IPS-NIHi7 (cell line): ENCODE measurements around the gene CCDC183.
"Not testable (repeated sequence)": the region's sequence is repeated elsewhere in the genome, so short reads cannot be mapped to it uniquely, and the experiment has no call there.

Source experiments
- DNase-seq: peaks from one replicate; pipeline ENCODE4 v3.0.0; 2012; ENCODE audit warnings: mixed read lengths; ENCODE audit errors: extremely low spot score

CCDC183 gene

DNA sequence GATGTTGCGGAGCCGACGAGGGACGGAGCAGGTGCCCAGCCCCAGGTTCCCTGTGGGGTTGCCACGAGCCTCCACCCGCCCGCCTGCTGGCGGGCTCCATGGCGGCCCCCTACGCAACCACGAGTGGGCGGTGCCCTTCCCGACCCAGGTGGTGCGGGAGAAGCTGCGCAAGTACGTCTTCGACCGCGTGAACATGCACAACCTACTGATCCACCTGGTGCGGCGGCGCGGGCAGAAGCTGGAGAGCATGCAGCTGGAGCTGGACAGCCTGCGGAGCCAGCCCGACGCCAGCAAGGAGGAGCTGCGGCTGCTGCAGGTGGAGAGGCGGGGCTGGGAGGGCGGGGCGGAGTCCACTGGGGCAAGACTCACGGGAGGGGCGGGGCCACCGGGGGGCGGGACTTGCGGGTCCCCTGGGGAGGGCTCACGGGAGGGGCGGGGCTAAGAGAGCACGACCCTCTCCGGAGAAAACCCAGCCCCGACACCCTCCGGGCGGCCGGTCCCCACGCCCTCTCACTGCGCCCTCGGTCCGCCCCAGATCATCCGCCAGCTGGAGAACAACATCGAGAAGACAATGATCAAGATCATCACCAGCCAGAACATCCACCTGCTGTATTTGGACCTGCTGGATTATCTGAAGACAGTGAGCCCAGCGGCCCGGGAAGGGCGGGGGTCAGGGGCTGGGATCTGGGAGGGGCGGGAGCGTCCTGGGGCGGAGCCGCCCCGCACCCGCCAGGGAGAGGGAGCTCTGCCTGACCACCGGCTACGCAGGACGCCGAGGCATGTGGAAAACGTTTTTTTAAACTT, 3.9 kb downstream of the CCDC183 start:
- peak; percentile 85 for DNase-seq

DNA sequence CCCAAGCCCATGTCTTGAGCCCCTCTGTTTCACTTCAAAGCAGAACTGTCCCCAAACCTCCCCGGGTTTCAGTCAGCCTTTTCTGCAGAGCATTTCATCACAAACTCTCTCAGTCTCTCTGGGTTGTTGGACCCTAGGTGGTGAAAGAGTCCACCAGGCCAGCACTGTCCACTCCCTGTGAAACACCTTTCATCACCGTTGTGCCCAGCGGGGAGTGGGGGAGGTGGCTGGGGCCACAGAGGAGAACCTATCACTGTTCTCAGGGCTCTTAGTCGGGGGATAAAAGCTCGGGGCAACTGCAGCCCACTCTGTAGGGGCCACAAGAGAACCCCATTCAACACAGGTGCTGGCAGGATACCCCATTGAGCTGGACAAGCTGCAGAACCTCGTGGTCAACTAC, 6.2 kb downstream of the CCDC183 start:
- DNase-seq, result no peak

DNA sequence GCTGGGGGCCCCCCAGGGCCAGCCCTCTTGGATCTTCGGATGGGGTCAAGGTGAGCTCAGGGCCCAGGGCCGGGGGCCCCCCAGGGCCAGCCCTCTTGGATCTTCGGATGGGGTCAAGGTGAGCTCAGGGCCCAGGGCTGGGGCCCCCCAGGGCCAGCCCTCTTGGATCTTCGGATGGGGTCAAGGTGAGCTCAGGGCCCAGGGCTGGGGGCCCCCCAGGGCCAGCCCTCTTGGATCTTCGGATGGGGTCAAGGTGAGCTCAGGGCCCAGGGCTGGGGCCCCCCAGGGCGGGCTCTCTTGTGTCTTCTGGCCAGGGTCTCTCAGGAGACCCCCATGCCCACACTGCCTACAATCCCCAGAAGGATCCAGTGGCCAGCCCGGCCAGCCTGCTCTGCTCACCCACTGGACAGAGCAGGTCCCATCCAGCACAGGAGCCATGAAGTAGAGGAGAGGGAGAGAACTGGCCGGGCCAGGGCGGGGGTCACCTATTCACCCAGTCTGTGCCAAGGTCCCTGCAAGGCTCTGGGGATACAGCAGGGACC, 6.9 kb downstream of the CCDC183 start:
- DNase-seq, result not testable (repeated sequence)

DNA sequence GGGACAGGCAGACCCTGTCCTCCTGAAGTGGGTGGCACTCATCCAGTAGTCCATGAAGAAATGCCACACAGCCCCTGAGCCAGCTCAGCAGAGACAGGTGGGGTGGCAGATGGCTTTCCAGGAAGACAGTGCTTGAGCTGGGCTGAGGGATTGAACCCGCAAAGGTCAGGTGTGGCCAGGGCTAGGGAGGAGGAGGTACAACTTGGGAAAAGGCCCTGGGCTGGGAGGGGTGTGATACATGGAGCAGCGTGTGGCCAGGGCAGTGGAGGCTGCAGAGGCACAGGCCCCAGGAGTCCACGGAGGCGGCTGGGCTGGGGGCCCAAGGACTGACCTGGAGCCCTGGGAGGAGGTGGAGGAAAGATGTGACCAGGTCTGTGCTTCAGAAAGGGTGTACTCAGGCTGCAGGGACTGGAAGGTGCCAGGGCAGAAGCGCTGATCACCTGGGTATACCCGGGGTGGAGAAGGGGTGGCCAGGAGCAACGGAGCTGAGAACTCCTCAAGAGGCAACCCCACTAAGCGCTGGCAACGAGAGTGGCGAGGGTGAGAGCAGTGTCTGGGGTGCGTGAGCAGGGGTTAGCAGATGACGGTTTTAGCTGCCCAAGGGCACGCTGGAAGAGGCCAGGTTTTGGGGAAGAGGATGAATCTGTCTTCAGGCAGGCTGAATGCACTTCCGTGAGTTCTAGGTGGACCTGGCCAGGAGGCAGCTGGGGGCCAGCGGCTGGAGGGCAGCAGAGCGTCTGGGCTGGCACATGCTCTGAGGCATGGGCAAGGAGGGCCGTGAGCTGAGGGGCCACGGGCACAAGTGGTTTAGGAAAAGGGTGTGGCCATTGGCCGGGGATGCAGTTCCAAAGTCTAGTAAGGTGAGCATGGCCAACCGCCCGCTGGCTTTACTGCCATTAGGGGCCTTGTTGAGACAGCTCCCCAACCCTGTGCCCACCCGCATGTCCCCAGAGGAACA, 7.7 kb downstream of the CCDC183 start:
- no peak for DNase-seq

DNA sequence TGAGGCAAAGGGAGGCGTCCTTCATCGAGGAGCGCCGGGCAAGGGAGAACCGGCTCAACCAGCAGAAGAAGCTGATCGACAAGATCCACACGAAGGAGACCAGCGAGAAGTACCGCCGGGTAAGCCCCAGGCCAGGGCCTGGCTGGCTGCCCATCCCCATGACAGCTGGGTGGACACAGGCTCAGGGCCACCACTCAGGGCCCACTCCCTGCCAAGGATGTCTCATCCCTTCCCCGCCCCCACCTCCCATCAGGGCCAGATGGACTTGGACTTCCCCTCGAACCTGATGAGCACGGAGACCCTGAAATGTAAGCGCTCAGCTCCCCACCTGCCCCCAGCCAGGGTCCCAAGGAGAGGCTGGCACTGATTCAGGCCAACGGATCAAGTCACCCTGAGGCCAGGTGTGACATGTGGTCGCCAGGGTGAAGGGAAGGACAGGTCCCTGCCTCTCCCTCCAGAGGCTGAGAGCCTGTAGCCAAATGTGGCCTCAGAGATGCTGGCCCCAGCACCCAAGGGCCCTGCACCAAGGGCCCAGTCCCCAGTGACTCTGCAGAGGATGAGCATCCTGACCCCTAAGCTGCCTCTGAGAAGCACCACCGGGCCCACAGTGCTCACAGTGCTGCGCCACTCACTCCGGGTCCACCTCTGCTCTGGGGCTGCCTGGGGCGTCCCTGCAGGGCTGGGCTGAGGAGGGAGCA, 8.5 kb downstream of the CCDC183 start:
- no peak for DNase-seq

DNA sequence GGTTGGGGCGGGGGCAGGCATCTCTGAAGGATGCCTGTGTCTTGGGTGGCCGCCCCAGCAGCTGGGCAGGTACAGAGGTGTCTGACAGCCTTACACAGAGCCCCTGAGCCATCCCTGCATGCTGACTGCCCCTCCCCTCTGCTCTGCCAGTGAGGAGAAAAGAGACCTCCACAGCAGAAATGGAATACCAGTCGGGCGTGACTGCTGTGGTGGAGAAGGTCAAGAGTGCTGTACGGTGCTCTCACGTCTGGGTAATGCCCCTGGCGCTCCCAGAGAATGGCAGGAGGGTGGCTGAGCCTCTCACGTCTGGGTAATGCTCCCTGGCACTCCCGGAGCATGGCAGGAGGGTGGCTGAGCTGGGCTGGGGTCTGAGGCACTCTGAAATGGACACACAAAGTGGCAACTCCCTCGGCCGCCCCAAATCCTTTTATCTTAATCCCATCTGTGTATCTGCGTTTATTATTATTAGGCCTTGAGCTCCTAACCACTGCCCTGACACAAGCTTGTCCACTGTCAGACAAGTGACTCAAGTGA, 9.1 kb downstream of the CCDC183 start:
- DNase-seq, result no peak

DNA sequence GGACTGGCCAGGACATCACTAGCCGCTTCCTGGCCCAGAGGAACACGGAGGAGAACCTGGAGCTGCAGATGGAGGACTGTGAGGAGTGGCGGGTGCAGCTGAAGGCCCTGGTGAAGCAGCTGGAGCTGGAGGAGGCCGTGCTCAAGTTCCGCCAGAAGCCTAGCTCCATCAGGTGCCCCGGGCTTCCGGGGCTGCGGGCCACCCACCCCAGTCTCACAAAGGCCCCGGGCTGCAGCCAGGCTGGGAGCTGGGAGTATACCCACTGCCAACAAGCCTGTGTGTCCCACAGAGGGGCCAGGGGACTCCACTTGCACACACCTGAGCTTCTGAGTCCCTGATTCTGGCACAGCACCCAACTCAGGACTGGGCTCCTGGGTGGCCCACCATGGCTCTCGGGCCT, 9.9 kb downstream of the CCDC183 start:
- no peak for DNase-seq

DNA sequence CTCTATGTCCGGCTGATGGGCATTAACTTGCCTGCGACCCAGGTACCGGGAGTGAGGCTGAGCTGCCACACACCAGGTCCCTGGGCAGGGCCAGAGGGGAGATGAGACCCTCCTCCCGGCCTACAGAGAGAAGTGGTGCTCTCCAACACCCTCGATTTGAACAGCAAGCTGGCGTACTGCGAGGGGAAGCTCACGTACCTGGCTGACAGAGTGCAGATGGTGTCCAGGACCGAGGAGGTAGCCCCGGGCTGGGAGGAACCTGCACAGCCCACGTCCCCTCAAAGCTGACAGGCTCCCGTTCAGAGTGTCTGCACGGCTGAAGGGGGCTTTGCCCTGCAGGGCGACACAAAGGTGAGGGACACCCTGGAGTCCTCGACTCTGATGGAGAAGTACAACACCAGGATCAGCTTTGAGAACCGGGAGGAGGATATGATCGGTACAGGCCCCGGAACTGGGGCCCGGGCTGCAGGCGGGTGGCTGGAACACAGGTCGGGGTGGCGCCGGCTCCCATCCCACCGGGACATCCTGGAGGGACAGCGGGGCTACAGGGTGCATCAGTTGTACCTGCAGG, 10.6 kb downstream of the CCDC183 start:
- DNase-seq, result no peak

DNA sequence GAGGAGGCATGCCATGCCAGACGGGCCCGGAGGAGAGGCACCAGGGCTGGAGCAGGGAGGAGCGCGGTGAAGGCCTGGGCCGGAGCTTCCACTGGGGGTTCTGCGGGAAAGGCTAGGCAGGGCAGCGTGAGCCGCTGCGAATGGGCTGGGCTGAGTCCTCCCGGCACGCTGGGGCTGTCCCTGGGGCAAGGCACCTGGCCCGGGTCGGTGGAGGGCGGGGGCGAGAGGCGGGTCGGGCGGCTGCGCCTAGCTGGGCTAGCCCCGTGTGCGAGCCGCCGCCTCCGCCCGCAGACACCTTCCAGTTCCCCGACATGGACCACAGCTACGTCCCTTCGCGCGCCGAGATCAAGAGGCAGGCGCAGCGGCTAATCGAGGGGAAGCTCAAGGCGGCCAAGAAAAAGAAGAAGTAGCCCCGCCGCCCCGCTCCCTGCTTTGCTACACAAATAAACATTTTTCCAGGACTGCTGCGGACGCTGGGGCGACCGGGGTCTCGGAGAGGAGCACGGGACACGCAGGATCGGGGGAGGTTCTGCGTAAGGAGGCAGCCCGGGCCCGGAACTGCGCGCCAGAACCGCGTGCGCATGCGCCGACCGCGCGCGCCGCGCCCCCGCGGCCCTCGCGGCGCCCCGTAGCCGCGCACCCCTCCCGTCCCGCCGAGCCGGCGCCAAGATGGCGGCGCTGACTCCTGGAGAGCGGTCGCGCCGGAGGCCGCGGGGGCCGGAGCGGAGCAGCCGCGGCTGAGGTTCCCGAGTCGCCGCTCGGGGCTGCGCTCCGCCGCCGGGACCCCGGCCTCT, 11.3 kb downstream of the CCDC183 start, which contains the start of gene RABL6:
TSS of gene RABL6 (plus strand) at position 668 of the 794 bp plus-strand sequence. CDS start 249 bp downstream, outside the sequence.
- peak; percentile 92 for DNase-seq

DNA sequence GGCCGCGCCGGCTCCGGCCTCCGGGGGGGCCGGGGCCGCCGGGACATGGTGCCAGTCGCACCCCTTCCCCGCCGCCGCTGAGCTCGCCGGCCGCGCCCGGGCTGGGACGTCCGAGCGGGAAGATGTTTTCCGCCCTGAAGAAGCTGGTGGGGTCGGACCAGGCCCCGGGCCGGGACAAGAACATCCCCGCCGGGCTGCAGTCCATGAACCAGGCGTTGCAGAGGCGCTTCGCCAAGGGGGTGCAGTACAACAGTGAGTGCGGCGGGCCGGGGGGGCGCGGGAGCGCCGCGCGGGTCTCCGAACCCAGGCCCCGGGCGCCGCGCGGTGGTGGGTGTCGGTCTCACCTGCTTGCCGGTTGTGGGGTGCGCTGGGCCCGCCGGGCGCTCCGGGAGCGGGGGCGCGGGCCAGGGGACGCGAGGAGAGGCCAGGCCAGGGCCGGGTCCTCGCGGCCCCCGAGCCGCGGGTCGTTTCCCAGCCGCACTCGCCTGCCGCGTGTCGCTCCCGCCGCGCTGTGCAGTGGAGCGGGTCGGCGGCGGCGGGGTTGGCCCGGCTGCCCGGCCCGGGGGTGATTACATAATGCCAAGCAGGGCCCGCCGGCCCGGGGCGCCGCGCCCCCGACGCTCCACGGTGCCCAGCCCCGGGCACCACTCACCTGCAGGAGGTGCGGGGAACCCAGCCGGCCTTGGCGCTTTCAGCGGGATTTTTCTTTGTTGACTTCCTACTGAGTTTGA, 12.1 kb downstream of the CCDC183 start:
- no peak for DNase-seq

DNA sequence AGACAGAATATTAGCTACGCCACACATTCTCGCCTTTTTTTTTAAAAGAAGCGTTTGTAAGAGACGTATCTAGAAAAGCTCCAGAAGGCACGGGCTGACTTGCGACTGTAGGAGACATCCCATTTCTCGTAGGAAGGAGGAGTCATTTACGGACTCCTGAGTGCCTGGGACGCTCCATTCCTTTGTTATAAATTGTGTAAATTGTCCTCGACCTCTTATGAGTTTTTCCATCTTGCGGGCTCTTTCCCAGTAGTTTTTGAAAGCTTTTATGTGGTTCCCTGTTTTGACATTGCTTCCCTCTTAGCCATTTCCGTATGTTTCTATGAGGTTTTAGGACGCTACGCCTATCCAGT, 12.6 kb downstream of the CCDC183 start:
- no peak for DNase-seq

DNA sequence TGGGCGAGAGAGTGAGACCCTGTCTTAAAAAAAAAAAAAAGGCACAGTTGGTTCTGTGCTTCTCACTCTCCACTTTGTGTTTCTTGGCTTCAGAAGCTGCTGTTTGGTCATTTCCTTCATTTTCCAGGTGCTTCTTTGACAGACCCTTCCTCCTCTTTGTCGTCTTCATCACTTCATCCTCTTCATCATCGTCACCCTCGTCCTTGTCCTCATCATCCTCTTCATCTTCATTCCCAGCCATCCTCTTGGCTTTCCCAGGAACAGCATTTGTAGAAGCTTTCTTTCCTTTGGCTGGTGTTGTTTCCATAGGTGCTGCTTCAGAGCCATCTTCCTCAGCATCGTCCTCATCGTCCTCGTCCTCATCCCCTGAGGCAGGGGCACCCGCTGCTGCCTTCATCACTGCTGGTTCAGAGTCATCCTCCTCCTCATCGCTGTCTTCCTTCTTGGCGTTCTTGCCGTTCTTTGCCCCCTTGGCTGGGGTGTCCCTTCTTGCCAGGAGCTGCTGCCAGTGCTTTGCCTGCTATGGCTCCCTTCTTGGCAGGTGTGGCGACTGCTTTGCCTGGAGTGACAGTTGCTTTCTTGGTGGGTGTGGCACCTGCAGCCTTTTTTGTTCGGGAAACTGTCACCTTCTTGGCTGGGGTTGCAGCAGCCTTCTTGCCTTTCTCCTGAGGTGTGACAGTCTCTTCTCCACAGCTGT, 18.7 kb downstream of the CCDC183 start:
- no peak for DNase-seq

DNA sequence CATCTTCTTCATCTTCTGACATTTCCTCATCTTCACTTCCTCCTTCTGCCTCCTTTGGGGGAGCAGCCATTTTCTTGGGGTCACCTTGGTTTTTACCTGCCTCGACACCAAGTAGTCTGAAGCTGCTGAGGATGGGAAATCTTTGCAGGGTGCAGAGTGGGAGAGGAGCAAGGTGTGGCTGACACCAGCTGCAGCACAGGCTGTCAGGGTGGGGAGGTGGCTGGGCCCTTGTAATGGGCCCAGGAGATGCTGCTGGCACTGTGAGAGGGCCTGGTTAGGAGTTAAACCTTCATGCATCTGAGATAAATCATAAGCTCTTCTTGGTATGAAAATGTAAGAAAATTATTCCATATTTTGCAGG, 19.3 kb downstream of the CCDC183 start:
- DNase-seq, result no peak

DNA sequence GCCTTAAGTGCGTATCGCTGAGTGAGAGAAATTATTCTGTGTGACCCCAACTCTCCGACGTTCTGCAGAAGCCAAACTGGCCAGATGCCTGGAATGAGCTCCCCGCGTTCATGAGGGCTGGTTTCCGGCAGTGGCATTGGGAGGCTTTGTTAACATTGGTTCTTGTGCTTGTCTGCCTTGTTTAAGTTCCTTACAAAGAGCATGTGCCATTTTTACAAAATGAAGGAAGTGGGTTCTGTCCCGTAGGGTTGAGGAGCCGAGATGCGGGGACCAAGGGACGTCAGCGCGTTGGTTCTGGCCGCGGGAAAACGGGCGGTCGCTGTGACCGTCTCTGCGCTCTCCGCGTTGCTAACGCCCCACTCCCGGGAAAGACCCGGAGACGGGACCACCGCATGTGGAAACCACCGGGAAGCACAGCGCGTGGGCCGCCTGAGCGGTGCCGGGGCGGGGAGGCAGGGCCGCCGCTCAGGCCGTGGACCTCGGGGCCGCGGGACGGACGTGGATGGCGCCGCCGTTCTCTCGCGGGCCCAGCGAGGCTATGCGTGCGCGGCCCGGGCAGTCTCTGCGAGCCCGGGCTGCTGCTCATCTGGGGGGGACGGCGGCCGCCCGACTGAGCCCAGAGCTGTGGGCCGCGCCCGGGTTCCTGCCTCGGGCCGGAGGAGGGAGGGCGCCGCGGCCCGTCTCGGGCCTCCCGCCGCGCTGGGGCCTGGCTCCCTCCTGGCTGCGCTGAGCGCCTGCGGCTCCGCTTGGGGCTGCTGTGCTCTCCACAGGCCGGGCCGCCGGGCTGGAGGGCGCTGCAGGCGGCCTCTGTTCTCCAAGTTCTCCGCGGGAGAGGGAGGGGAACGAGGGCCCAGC, 25.1 kb downstream of the CCDC183 start:
- peak; percentile 71 for DNase-seq

DNA sequence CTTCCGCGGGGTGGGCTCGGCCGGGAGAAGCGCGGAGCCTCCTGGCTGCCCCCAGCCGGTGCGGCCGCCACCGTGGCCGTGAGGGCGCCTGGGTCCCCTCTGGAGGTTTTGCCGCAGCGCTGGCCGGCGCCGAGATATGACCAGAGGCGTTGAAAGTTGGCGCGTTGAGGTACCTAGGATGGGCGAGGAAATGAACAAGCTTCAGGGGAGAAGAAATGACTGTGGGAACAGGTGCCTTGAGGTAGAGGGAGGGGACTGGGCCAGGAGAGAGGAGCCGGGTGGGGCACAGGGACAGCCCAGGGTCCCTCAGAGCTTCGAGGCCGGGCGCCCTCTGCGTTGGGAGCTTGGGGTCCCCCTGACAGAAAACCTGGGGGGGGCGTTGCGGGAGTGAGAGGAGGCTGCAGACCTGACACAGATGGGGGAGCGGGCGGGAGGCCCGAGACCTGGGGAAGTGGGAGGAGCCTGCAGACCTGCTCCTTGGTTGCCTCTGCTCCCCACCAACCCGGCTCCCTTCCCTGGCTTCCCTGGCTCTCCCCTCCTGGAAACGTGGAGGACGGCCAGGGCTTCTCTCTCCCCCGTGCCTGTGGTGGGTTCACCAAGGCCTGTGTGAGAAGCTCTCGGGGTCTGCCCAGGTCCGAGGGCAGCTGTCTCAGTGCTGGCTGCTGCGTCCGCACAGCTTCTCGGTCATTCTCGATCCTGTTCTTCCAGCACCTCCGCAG, 25.8 kb downstream of the CCDC183 start:
- peak; percentile 51 for DNase-seq

DNA sequence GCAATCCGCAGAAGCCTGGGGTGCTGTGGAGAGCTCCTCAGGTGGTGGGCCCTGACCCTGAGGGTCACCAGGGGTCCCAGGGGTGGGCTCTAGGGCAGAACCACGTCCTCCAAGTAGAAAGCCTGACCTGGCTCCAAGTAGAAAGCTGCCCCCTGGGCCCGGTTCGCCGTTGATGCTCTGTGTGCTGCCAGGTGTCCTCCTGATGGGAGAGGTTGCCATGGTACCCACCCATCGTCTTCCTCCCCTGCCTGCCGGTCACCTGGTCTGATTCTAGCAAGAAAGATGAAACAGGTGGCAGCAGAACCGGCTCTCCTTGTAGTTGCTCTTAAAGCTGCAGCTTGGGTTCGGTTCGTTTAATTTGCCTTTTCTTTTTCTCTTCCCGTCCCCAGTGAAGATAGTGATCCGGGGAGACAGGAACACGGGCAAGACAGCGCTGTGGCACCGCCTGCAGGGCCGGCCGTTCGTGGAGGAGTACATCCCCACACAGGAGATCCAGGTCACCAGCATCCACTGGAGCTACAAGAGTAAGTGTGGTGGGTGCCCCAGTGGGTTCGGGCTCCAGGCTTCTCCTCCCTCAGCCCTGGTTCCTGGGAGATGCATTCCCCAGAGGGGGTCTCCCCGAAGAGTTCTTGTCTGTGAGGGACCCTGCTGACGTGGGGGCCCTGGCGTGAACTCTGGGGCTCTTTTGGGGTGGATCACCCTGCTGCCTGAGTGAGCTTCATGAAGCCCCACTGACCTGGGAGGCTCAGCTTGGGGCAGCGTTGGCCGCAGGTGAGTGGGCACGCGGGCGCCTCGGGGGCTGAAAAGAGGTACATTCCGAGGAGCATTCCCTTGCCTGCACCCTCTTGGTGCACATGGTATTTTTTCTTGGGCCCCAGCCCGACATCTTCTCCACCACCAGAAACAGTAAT, 27.3 kb downstream of the CCDC183 start:
- no peak for DNase-seq
